ENCODE data around the gene MPZL2. TPM values are rescaled to one million over a fixed set of nuclear protein-coding genes. Genes with fewer than 3 reads are reported as not detected.

MPZL2 gene
- total RNA-seq, 2 donors from 2014 or later, result 0.50 to 0.99 TPM

GRCh38 chr11:118276422-118276821 lies 12.3 kb upstream of the MPZL2 start:
- H3K9me3 ChIP-seq (ENCODE audit: control insufficient read depth, low read length, poor library complexity, severe bottlenecking), result no peaks in the 10 kb centered on the region
- DNase-seq, result no peak
- peaks cover 22% of the 10 kb centered on the region for H3K4me1 Mint-ChIP-seq
- H3K36me3 Mint-ChIP-seq (ENCODE audit: low read depth), result peaks cover 3% of the 10 kb centered on the region
- H3K27ac Mint-ChIP-seq, result peak overlapping the region; percentile 19
- ATAC-seq, result no peak
- H3K4me3 Mint-ChIP-seq, result peak overlapping the region; percentile 9
- H3K27me3 Mint-ChIP-seq, result peaks cover 14% of the 10 kb centered on the region

GRCh38 chr11:118275176-118275575 lies 11.1 kb upstream of the MPZL2 start:
- no peak overlapping the region for H3K4me3 Mint-ChIP-seq
- H3K27me3 Mint-ChIP-seq, result peaks cover 14% of the 10 kb centered on the region
- peaks cover 3% of the 10 kb centered on the region for H3K36me3 Mint-ChIP-seq (ENCODE audit: low read depth)
- DNase-seq (no peak), ATAC-seq (no peak)
- H3K9me3 ChIP-seq (ENCODE audit: control insufficient read depth, low read length, poor library complexity, severe bottlenecking), result no peaks in the 10 kb centered on the region
- peaks cover 19% of the 10 kb centered on the region for H3K4me1 Mint-ChIP-seq
- H3K27ac Mint-ChIP-seq, result no peak overlapping the region

GRCh38 chr11:118274186-118274585 lies 10.1 kb upstream of the MPZL2 start:
- no peaks in the 10 kb centered on the region for H3K9me3 ChIP-seq (ENCODE audit: control insufficient read depth, low read length, poor library complexity, severe bottlenecking)
- H3K27me3 Mint-ChIP-seq, result peaks cover 20% of the 10 kb centered on the region
- H3K36me3 Mint-ChIP-seq (ENCODE audit: low read depth), result peaks cover 3% of the 10 kb centered on the region
- H3K4me1 Mint-ChIP-seq, result peaks cover 17% of the 10 kb centered on the region
- no peak overlapping the region for H3K27ac Mint-ChIP-seq
- ATAC-seq, result no peak
- no peak overlapping the region for H3K4me3 Mint-ChIP-seq
- no peak for DNase-seq

GRCh38 chr11:118272001-118272400 lies 7.9 kb upstream of the MPZL2 start:
- Mint-ChIP-seq H3K27me3 (peaks cover 20% of the 10 kb centered on the region), H3K27ac (peak overlapping the region; percentile 29), H3K4me3 (no peak overlapping the region), H3K36me3 (ENCODE audit: low read depth) (peaks cover 3% of the 10 kb centered on the region), H3K4me1 (peaks cover 17% of the 10 kb centered on the region)
- H3K9me3 ChIP-seq (ENCODE audit: control insufficient read depth, low read length, poor library complexity, severe bottlenecking), result no peaks in the 10 kb centered on the region
- ATAC-seq, result no peak
- no peak for DNase-seq

- H3K27me3 Mint-ChIP-seq, result peaks cover 31% of the 10 kb centered on the region
- no peak for DNase-seq
- no peak overlapping the region for H3K4me3 Mint-ChIP-seq
- no peak for ATAC-seq
- no peak overlapping the region for H3K27ac Mint-ChIP-seq
- H3K4me1 Mint-ChIP-seq, result peaks cover 22% of the 10 kb centered on the region
- H3K36me3 Mint-ChIP-seq (ENCODE audit: low read depth), result peaks cover 3% of the 10 kb centered on the region
- no peaks in the 10 kb centered on the region for H3K9me3 ChIP-seq (ENCODE audit: control insufficient read depth, low read length, poor library complexity, severe bottlenecking)
Measured at GRCh38 chr11:118267486-118267885, 3.4 kb upstream of the MPZL2 start.

- no peak overlapping the region for H3K27ac Mint-ChIP-seq
- peaks cover 22% of the 10 kb centered on the region for H3K27me3 Mint-ChIP-seq
- no peak for ATAC-seq
- H3K9me3 ChIP-seq (ENCODE audit: control insufficient read depth, low read length, poor library complexity, severe bottlenecking), result no peaks in the 10 kb centered on the region
- H3K36me3 Mint-ChIP-seq (ENCODE audit: low read depth), result no peaks in the 10 kb centered on the region
- no peak for DNase-seq
- no peak overlapping the region for H3K4me3 Mint-ChIP-seq
- peaks cover 15% of the 10 kb centered on the region for H3K4me1 Mint-ChIP-seq
Measured at GRCh38 chr11:118265954-118266353, 1.9 kb upstream of the MPZL2 start.

GRCh38 chr11:118264569-118265465 lies 720 bp upstream of the MPZL2 start:
- no peak for ATAC-seq
- no peaks in the 10 kb centered on the region for H3K36me3 Mint-ChIP-seq (ENCODE audit: low read depth)
- peaks cover 20% of the 10 kb centered on the region for H3K4me1 Mint-ChIP-seq
- no peak for DNase-seq
- H3K4me3 Mint-ChIP-seq, result peak overlapping the region; percentile 85
- peaks cover 20% of the 10 kb centered on the region for H3K27me3 Mint-ChIP-seq
- no peaks in the 10 kb centered on the region for H3K9me3 ChIP-seq (ENCODE audit: control insufficient read depth, low read length, poor library complexity, severe bottlenecking)
- no peak overlapping the region for H3K27ac Mint-ChIP-seq

GRCh38 chr11:118263112-118263511 lies 985 bp downstream of the MPZL2 start:
- Mint-ChIP-seq H3K4me1 (peaks cover 21% of the 10 kb centered on the region), H3K27ac (peak overlapping the region; percentile 34), H3K36me3 (ENCODE audit: low read depth) (no peaks in the 10 kb centered on the region), H3K27me3 (peaks cover 16% of the 10 kb centered on the region), H3K4me3 (peak overlapping the region; percentile 36)
- no peaks in the 10 kb centered on the region for H3K9me3 ChIP-seq (ENCODE audit: control insufficient read depth, low read length, poor library complexity, severe bottlenecking)
- no peak for DNase-seq
- ATAC-seq, result no peak

GRCh38 chr11:118260353-118260752 lies 3.7 kb downstream of the MPZL2 start:
- Mint-ChIP-seq H3K4me1 (peaks cover 16% of the 10 kb centered on the region), H3K27ac (peak overlapping the region; percentile 47), H3K27me3 (peaks cover 9% of the 10 kb centered on the region), H3K4me3 (no peak overlapping the region), H3K36me3 (ENCODE audit: low read depth) (no peaks in the 10 kb centered on the region)
- H3K9me3 ChIP-seq (ENCODE audit: control insufficient read depth, low read length, poor library complexity, severe bottlenecking), result no peaks in the 10 kb centered on the region
- ATAC-seq, result peak; percentile 77
- DNase-seq, result no peak

GRCh38 chr11:118259138-118259537 lies 5.0 kb downstream of the MPZL2 start:
- peaks cover under 1% of the 10 kb centered on the region for H3K27me3 Mint-ChIP-seq
- no peaks in the 10 kb centered on the region for H3K36me3 Mint-ChIP-seq (ENCODE audit: low read depth)
- peaks cover 11% of the 10 kb centered on the region for H3K4me1 Mint-ChIP-seq
- H3K27ac Mint-ChIP-seq, result no peak overlapping the region
- no peak overlapping the region for H3K4me3 Mint-ChIP-seq
- no peak for DNase-seq
- no peaks in the 10 kb centered on the region for H3K9me3 ChIP-seq (ENCODE audit: control insufficient read depth, low read length, poor library complexity, severe bottlenecking)
- ATAC-seq, result no peak

- H3K4me1 Mint-ChIP-seq, result peaks cover 7% of the 10 kb centered on the region
- H3K27me3 Mint-ChIP-seq, result no peaks in the 10 kb centered on the region
- DNase-seq (no peak), ATAC-seq (no peak)
- H3K9me3 ChIP-seq (ENCODE audit: control insufficient read depth, low read length, poor library complexity, severe bottlenecking), result no peaks in the 10 kb centered on the region
- no peaks in the 10 kb centered on the region for H3K36me3 Mint-ChIP-seq (ENCODE audit: low read depth)
- no peak overlapping the region for H3K4me3 Mint-ChIP-seq
- no peak overlapping the region for H3K27ac Mint-ChIP-seq
Measured at GRCh38 chr11:118258410-118258809, 5.7 kb downstream of the MPZL2 start.

GRCh38 chr11:118252688-118253087 lies 11.4 kb downstream of the MPZL2 start:
- H3K4me3 Mint-ChIP-seq, result peak overlapping the region; percentile 95
- peak overlapping the region; percentile 99 for H3K27ac Mint-ChIP-seq
- no peaks in the 10 kb centered on the region for H3K9me3 ChIP-seq (ENCODE audit: control insufficient read depth, low read length, poor library complexity, severe bottlenecking)
- peaks cover 1% of the 10 kb centered on the region for H3K36me3 Mint-ChIP-seq (ENCODE audit: low read depth)
- DNase-seq (no peak), ATAC-seq (no peak)
- H3K27me3 Mint-ChIP-seq, result no peaks in the 10 kb centered on the region
- peaks cover 21% of the 10 kb centered on the region for H3K4me1 Mint-ChIP-seq

GRCh38 chr11:118251858-118252652 lies 12.0 kb downstream of the MPZL2 start, which contains the start of gene MPZL3:
MPZL3 (minus strand) TSS chr11:118252365; CDS start chr11:118252294, 71 bp downstream.
- no peaks in the 10 kb centered on the region for H3K9me3 ChIP-seq (ENCODE audit: control insufficient read depth, low read length, poor library complexity, severe bottlenecking)
- Mint-ChIP-seq H3K27me3 (no peaks in the 10 kb centered on the region), H3K4me3 (peak within 1 kb of the TSS; percentile 95), H3K27ac (peak within 1 kb of the TSS; percentile 99), H3K36me3 (ENCODE audit: low read depth) (peaks cover 3% of the 10 kb centered on the region), H3K4me1 (peaks cover 27% of the 10 kb centered on the region)
- DNase-seq, result peak; percentile 55 to 74 (median 63)
- peak; percentile 88 for ATAC-seq
